ACC112 (cell line): ENCODE results near the gene OTULINL.
A peak's percentile ranks its signal among the peaks of the same experiment; 100 is the strongest.

Experiments used
- H2AFZ ChIP-seq: fragments of 200-600 bp; sonication (generic); one replicate; pipeline ENCODE4 v1.6.0; 2017; ENCODE audit warnings: antibody characterized with exemption, low read length; ENCODE audit not compliant: unreplicated experiment
- H3K27ac ChIP-seq: fragments of 200-600 bp; sonication (generic); 2 replicates; pipeline ENCODE4 v1.5.1; 2014; ENCODE audit warnings: low read depth, mild to moderate bottlenecking, antibody characterized with exemption, low read length, moderate library complexity
- H3K27me3 ChIP-seq: fragments of 200-600 bp; sonication (generic); 2 replicates; pipeline ENCODE4 v1.6.1; 2014; ENCODE audit warnings: mild to moderate bottlenecking, antibody characterized with exemption, low read length, moderate library complexity, mixed read lengths; ENCODE audit not compliant: insufficient read depth
- H3K36me3 ChIP-seq: fragments of 200-600 bp; sonication (generic); 2 replicates; pipeline ENCODE4 v1.6.1; 2016; ENCODE audit warnings: mild to moderate bottlenecking, antibody characterized with exemption, low read length, moderate library complexity, mixed read lengths; ENCODE audit not compliant: insufficient read depth
- H3K4me1 ChIP-seq: fragments of 200-600 bp; sonication (generic); one replicate; pipeline ENCODE4 v1.6.1; 2016; ENCODE audit warnings: low read length, mixed read lengths; ENCODE audit not compliant: insufficient read depth, unreplicated experiment, control insufficient read depth
- H3K4me3 ChIP-seq: fragments of 200-600 bp; sonication (generic); 2 replicates; pipeline ENCODE4 v1.5.1; 2014; ENCODE audit warnings: mild to moderate bottlenecking, low read depth, low read length
- H3K79me2 ChIP-seq: fragments of 200-600 bp; sonication (generic); one replicate; pipeline ENCODE4 v1.6.0; 2016; ENCODE audit warnings: low read length; ENCODE audit not compliant: control insufficient read depth, unreplicated experiment, insufficient read depth

Gene OTULINL

DNA sequence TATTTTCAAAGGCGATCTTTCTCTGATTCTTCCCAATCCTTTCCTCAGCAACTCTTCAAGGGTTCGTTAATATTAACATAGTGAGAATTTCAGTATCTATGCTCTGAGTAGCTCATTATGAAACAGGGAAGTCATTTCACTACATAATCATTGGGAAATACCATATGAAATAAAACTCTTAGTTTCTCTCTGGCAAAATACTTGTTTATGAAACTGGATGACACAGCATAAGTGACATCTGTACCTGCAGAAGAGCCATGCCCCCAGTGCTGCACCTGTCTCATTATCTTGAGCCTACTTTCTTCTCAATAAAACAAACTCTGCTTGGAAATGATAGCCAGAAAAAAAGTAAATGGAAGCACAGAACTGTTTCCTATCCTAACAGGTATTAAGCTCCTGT, 49.1 kb downstream of the OTULINL start:
- Histone ChIP-seq H3K79me2 (no peaks in the 10 kb centered on the region), H3K36me3 (no peaks in the 10 kb centered on the region), H3K4me3 (no peak overlapping the region), H3K27me3 (peaks cover 33% of the 10 kb centered on the region), H2AFZ (no peak overlapping the region), H3K4me1 (no peaks in the 10 kb centered on the region), H3K27ac (no peak overlapping the region)

DNA sequence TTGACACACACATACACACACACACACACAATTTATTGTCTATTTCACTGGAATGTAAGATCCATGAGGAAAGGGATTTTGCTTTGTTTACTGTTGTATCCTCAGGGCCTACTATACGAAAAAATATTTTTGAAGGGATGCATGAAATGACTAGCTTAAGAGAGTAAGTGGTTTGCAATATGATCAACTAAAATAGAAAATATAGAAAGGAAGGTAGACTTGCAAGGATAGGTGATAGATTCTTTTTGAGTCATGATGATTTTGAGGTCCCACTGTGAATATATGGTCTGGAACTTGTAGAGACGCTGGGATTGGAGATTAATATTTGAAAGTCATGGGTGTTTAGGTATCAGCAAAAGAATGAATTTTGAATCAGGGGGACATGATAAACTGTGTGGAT, 54.1 kb downstream of the OTULINL start:
- Histone ChIP-seq H3K4me3 (no peak overlapping the region), H3K27ac (no peak overlapping the region), H3K79me2 (no peaks in the 10 kb centered on the region), H3K27me3 (peaks cover 57% of the 10 kb centered on the region), H3K4me1 (no peaks in the 10 kb centered on the region), H2AFZ (no peak overlapping the region), H3K36me3 (no peaks in the 10 kb centered on the region)

DNA sequence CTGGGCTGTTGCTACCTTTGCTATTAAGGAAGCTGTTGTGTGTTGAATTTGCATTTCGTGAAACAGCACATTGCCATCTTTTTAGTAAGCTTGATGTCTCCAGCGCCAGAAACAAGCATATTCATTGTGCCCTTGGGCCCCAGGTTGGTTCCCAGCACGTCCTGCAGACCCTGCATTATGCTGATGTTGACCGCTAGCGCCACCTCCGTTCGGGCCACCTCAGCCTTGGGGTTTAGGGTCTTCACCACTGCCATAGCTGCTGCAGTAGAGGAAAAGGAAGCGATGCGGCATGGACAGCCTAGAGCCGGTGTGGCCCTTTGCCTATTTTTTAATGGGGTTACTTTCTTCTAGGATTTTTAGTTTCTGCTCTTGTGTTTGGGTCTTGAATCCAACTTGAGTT, 59.2 kb downstream of the OTULINL start:
- no peaks in the 10 kb centered on the region for H3K79me2 ChIP-seq
- H3K4me3 ChIP-seq, result no peak overlapping the region
- no peaks in the 10 kb centered on the region for H3K4me1 ChIP-seq
- H3K27ac ChIP-seq, result no peak overlapping the region
- H3K36me3 ChIP-seq, result no peaks in the 10 kb centered on the region
- H2AFZ ChIP-seq, result no peak overlapping the region
- H3K27me3 ChIP-seq, result peaks cover 56% of the 10 kb centered on the region

DNA sequence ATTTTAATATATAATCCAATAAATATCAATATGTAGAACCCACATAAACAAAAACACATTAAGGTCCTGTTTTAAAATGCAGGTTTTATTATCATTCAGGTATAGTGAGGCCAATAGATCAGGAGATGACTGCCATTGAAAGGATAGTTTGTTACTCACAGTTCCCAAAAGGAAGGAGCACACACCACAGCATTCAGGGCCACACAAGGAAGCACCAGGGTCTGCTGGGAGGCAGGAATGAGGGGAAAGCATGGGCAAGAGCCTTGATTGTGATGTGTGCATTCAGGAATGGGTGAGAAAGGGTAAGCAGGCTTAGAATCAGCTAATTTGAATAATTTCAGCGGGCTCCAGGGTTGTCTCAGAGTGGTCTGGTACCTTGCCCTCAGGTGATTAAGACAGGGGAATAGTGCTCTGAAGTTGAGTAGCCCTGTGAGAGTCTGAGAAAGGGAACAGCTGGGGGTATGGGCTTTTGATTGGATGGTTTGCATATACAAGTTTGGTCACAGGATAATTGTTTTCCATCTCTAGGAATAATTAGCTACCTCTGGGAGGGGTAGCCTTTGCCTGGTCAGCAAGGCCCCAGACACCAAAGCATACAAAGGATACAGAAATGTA, 63.1 kb downstream of the OTULINL start:
- peaks cover 23% of the 10 kb centered on the region for H3K27me3 ChIP-seq
- no peak overlapping the region for H3K4me3 ChIP-seq
- no peaks in the 10 kb centered on the region for H3K4me1 ChIP-seq
- no peak overlapping the region for H2AFZ ChIP-seq
- H3K79me2 ChIP-seq, result no peaks in the 10 kb centered on the region
- no peak overlapping the region for H3K27ac ChIP-seq
- H3K36me3 ChIP-seq, result no peaks in the 10 kb centered on the region

DNA sequence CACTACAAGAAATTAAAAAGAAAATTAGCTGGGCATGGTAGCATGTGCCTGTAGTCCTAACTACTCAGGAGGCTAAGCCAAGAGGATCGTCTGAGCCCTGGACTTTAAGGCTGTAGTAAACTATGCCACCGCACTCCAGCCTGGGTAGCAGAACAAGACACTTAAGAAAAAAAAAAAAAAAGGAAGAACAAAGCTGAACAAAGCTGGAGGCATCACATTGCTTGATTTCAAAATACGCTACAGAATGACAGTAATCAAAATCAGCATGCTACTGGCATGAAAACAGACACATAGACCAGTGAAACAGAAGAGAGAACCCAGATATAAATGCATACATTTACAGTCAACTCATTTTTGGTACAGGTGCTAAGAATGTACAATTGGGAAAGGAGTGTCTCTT, 68.5 kb downstream of the OTULINL start:
- Histone ChIP-seq H3K4me1 (no peaks in the 10 kb centered on the region), H3K4me3 (no peak overlapping the region), H3K27ac (no peak overlapping the region), H3K36me3 (no peaks in the 10 kb centered on the region), H2AFZ (no peak overlapping the region), H3K27me3 (peaks cover 17% of the 10 kb centered on the region), H3K79me2 (no peaks in the 10 kb centered on the region)

DNA sequence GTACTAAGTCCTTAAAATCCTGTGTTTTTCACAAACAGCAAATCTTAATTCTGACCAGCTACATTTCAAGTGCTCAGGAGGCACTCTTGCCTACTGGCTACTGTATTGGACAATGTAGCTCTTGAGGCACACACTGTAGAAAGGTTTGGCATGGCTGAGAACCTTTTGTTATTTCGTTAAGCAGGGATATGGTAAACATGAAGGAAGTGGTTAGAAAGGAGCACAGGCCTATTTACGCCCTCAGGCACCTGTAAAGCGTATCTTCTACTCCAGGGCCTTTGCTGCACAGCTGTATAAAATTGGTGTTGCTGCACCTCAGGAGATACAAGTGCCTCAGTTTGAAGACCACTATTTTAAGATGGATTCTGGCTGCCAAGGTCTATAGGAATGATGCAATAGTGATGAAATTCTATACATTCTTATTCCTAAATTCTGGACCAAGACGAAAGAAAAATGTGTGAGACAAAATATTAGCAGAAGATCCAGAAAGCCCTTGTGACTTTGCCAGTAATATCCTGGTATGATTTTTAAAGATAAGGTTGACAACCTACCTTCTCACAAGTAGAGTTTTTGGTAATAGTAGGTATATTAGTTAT, 73.7 kb downstream of the OTULINL start:
- Histone ChIP-seq H3K4me3 (no peak overlapping the region), H3K36me3 (no peaks in the 10 kb centered on the region), H3K27ac (no peak overlapping the region), H2AFZ (no peak overlapping the region), H3K4me1 (peaks cover 8% of the 10 kb centered on the region), H3K27me3 (peaks cover 14% of the 10 kb centered on the region; the same call in 1 of the 2 replicates), H3K79me2 (no peaks in the 10 kb centered on the region)

DNA sequence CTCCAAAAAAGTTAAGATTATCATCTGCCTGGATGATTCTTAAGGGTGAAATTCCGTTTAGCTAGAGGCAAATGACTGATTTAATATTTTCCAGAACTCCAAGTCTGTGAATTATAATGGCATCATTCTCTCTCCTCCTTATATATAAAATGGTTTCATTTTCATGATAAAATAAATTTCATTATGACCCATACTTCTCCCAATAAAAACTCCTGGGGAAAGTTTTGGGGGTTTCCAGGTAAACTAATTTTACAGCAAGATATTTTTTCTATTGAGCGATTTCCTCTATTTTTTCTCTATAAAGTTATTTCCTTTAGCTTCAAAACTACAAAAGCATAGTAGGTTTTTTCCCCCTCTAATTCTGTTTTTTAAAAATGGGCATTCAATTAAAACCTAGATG, 75.3 kb downstream of the OTULINL start:
- no peak overlapping the region for H3K27ac ChIP-seq
- no peak overlapping the region for H2AFZ ChIP-seq
- no peak overlapping the region for H3K4me3 ChIP-seq
- peaks cover 12% of the 10 kb centered on the region; the same call in 1 of the 2 replicates for H3K27me3 ChIP-seq
- H3K4me1 ChIP-seq, result peaks cover 19% of the 10 kb centered on the region
- no peaks in the 10 kb centered on the region for H3K36me3 ChIP-seq
- H3K79me2 ChIP-seq, result no peaks in the 10 kb centered on the region

DNA sequence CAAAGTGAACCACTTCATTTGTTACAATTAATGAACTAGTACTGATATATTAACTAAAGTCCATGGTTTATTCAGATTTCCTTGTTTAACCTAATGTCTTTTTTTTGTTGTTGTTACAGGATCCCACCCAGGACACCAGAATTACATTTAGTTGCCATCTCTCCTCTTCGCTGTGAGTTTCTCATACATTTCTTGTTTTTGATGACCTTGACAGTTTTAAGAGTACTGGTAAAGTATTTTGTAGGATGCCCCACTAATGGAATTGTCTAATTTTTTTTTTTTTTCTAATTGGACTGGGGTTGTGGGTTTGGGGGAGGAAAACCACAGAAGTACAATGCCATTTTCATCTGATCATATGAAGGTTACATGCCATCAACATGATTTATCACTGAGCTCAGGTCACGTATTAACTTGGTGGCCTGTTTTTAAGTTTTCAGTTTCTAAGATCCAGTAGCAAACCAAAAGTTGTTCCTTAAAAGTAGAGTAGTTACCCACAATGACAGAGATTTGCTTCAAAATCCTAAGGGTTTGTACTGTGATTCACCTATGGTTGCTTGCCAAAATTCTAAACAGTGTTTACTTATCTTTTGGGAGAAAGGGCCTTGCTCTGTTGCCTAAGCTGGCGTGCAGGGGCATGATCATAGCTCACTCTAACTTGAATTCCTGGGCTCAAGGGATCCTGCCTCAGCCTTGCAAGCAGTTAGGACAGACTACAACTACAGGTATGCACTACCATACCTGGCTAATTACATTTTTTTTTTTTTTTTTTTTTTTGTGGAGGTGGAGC, 78.4 kb downstream of the OTULINL start:
- Histone ChIP-seq H3K4me1 (peaks cover 26% of the 10 kb centered on the region), H3K27ac (peak overlapping the region; percentile 42), H2AFZ (no peak overlapping the region), H3K79me2 (peaks cover 23% of the 10 kb centered on the region), H3K4me3 (no peak overlapping the region), H3K36me3 (0 out of 2 replicates have a peak, but pooled peaks cover 6% of the 10 kb centered on the region), H3K27me3 (no peaks in the 10 kb centered on the region)

DNA sequence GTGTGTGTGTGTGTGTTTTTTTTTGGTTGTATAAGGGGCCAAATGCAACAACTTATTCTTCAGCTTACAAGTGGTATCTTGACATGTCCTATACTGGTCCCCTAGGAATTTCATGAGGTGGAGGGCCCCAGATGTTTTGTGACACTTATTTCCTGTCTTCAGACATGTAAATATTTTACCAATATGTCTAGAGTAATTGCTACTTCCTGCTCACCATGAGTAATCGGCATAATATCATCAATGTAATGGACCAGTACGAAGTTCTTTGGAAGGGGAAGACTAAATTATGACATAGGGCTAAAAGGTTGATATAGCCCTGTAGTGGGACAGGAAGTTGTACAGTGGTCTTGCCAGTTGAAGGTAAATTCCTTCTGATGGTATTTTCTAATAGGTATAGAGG, 79.2 kb downstream of the OTULINL start:
- Histone ChIP-seq H3K79me2 (peaks cover 31% of the 10 kb centered on the region), H3K36me3 (0 out of 2 replicates have a peak, but pooled peaks cover 6% of the 10 kb centered on the region), H3K4me3 (0 out of 2 replicates have a peak overlapping the region, but pooled peaks have one; percentile 1), H3K27me3 (no peaks in the 10 kb centered on the region), H2AFZ (no peak overlapping the region), H3K4me1 (peaks cover 26% of the 10 kb centered on the region), H3K27ac (peak overlapping the region; percentile 42)
